HepG2 (cell line): ENCODE results near the gene CEP76. TPM values are rescaled to one million over a fixed set of nuclear protein-coding genes. Genes with fewer than 3 reads are reported as not detected.

Source experiments
- AKAP8 ChIP-seq: sonication (generic); formaldehyde crosslinking; IDR thresholded peaks from 2 replicates; pipeline ENCODE4 v1.5.1; 2020; ENCODE audit warnings: mild to moderate bottlenecking, missing genetic modification reagents
- CEBPZ ChIP-seq: IDR thresholded peaks from 2 replicates; pipeline ENCODE4 v1.6.1; 2012; ENCODE audit warnings: low read length, improper control_type of control experiment
- ELF3 ChIP-seq: IDR thresholded peaks from 2 replicates; pipeline ENCODE4 v1.6.1; 2016; ENCODE audit warnings: missing genetic modification reagents, missing compliant biosample characterization
- GATAD2A ChIP-seq: IDR thresholded peaks from 2 replicates; pipeline ENCODE4 v1.6.1; 2016
- HES4 ChIP-seq: sonication (generic); formaldehyde crosslinking; IDR thresholded peaks from 2 replicates; pipeline ENCODE4 v1.9.0; 2021; ENCODE audit warnings: mild to moderate bottlenecking, missing genetic modification reagents, borderline replicate concordance
- KLF13 ChIP-seq: sonication (generic); formaldehyde crosslinking; IDR thresholded peaks from 2 replicates; pipeline ENCODE4 v1.4.0; 2020; ENCODE audit warnings: mild to moderate bottlenecking, missing genetic modification reagents
- NKX3-1 ChIP-seq: sonication (generic); formaldehyde crosslinking; IDR thresholded peaks from 2 replicates; pipeline ENCODE4 v1.5.0; 2020; ENCODE audit warnings: missing genetic modification reagents
- PRDM4 ChIP-seq: sonication (generic); formaldehyde crosslinking; IDR thresholded peaks from 2 replicates; pipeline ENCODE4 v1.9.0; 2021; ENCODE audit warnings: missing genetic modification reagents, borderline replicate concordance
- PRPF4 ChIP-seq: fragments of 200-400 bp; formaldehyde crosslinking; IDR thresholded peaks from 2 replicates; pipeline ENCODE4 v1.6.1; 2016; ENCODE audit warnings: low read length, low read depth; ENCODE audit not compliant: poor library complexity, severe bottlenecking
- TRIM24 ChIP-seq: sonication (generic); formaldehyde crosslinking; IDR thresholded peaks from 2 replicates; pipeline ENCODE4 v1.8.0; 2022; ENCODE audit warnings: mild to moderate bottlenecking, missing genetic modification reagents
- ZFP36 ChIP-seq: fragments of 150-350 bp; IDR thresholded peaks from 2 replicates; pipeline ENCODE4 v1.6.1; 2018; ENCODE audit warnings: borderline replicate concordance, low read length, low read depth; ENCODE audit not compliant: partially characterized antibody
- ZFP37 ChIP-seq: sonication (generic); formaldehyde crosslinking; IDR thresholded peaks from 2 replicates; pipeline ENCODE4 v1.4.0; 2020; ENCODE audit warnings: missing genetic modification reagents, borderline replicate concordance
- ZFX ChIP-seq: sonication (generic); formaldehyde crosslinking; IDR thresholded peaks from 2 replicates; pipeline ENCODE4 v1.4.0; 2020; ENCODE audit warnings: mild to moderate bottlenecking, low read depth, missing genetic modification reagents, moderate library complexity
- ZMYM2 ChIP-seq: sonication (generic); formaldehyde crosslinking; IDR thresholded peaks from 2 replicates; pipeline ENCODE4 v1.8.0; 2022; ENCODE audit warnings: mild to moderate bottlenecking, missing genetic modification reagents
- ZNF234 ChIP-seq: sonication (generic); formaldehyde crosslinking; conservative IDR thresholded peaks from 2 replicates; pipeline ENCODE4 v1.5.1; 2020; ENCODE audit warnings: mild to moderate bottlenecking, missing genetic modification reagents
- ZNF34 ChIP-seq: sonication (generic); formaldehyde crosslinking; IDR thresholded peaks from 2 replicates; pipeline ENCODE4 v1.4.0; 2020; ENCODE audit warnings: mild to moderate bottlenecking, missing genetic modification reagents, borderline replicate concordance
- ZNF577 ChIP-seq: sonication (generic); formaldehyde crosslinking; IDR thresholded peaks from 2 replicates; pipeline ENCODE4 v1.4.0; 2020; ENCODE audit warnings: mild to moderate bottlenecking, low read depth, missing genetic modification reagents, borderline replicate concordance
- ZNF580 ChIP-seq: IDR thresholded peaks from 2 replicates; pipeline ENCODE4 v1.6.1; 2016; ENCODE audit warnings: low read depth, borderline replicate concordance
- ZNF777 ChIP-seq: sonication (generic); formaldehyde crosslinking; IDR thresholded peaks from 2 replicates; pipeline ENCODE4 v1.4.0; 2020; ENCODE audit warnings: missing genetic modification reagents
- polyA plus RNA-seq, 8 experiments: library from polyadenylated mRNA; depleted of rRNA in 3 of 8; stranded (reverse) in 7 of 8; unstranded in 1 of 8; fragments of >200 nt; fragmentation: Illumina TruSeq in 4 of 8; extraction: Trizol in 4 of 8; gene quantifications; 2 replicates each; pipeline versions ENCODE4 v1.2.1 to v1.2.3, GENCODE V29; 2011 to 2016; ENCODE audit warnings: low read depth in 4 of 8, missing spikeins in 1 of 8, mixed read lengths in 1 of 8; ENCODE audit not compliant: insufficient read depth in 1 of 8
- total RNA-seq, 5 experiments: library from RNA; depleted of rRNA; stranded (reverse); fragments of >200 nt; fragmentation: Illumina TruSeq; extraction: Trizol; gene quantifications; 2 replicates each; pipeline ENCODE4 v1.2.3, GENCODE V29; 2016; ENCODE audit warnings: low read depth in 1 of 5
- TF ChIP-seq, protein P1 (sequence below): sonication (generic); formaldehyde crosslinking; IDR thresholded peaks from 2 replicates; pipeline ENCODE4 v1.5.0; 2020; ENCODE audit warnings: mild to moderate bottlenecking, missing genetic modification reagents

CEP76 gene
- total and polyA plus RNA-seq, 2 of the 13 experiments (the other 11 are each of a cell fraction or from before 2014, with no cell fraction given), result 13.9 to 15.1 TPM

DNA sequence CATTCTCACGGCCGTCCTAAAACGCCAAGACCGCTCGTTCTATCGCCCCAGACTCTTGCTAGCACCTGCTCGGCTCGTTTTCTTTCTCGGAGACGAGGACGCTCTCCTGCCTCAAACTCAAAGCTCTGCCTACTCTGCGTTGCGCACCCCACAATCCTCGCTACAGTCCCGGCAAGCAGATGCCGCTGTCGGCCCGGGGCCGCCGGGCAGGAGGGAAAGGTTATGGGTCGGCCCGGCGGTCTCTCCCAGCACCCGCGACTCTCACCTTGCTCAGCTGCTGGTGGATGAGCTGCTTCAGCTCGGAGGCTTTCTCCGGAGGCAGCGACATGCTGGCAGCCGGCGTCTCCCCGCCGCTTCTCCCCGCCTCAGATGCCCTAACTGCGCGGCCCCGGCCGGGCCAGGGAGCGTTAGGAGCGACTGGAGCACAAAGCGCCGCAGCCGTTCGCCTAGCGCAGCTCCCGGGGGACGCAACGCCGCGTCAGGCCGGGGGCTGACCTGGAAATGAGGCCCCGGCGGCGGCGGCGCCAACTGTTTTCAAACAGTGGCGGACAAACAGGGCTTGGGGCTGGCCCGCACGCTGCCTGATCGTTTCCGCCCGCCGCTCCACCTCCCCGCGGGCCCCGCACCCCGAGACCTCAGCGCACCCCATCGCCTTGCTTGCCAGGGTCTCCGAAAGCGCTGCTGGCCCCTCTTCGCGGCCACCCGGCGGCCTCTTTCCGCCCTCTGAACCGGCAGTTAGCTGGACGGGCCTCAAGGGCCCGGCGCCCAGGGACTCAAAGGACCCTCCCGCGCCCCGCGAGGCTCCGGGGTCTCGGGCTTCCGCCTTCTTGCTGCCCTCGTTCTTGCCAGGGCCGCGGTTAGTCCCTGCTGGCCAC lies at the start of gene CEP76, which contains the start of gene PSMG2 (continued):
- TF ChIP-seq, protein P1, sequence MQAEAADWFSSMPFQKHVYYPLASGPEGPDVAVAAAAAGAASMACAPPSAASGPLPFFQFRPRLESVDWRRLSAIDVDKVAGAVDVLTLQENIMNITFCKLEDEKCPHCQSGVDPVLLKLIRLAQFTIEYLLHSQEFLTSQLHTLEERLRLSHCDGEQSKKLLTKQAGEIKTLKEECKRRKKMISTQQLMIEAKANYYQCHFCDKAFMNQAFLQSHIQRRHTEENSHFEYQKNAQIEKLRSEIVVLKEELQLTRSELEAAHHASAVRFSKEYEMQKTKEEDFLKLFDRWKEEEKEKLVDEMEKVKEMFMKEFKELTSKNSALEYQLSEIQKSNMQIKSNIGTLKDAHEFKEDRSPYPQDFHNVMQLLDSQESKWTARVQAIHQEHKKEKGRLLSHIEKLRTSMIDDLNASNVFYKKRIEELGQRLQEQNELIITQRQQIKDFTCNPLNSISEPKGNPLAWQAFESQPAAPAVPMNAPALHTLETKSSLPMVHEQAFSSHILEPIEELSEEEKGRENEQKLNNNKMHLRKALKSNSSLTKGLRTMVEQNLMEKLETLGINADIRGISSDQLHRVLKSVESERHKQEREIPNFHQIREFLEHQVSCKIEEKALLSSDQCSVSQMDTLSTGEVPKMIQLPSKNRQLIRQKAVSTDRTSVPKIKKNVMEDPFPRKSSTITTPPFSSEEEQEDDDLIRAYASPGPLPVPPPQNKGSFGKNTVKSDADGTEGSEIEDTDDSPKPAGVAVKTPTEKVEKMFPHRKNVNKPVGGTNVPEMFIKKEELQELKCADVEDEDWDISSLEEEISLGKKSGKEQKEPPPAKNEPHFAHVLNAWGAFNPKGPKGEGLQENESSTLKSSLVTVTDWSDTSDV (CRISPR knock-in tag), result 0 out of 2 replicates have a peak, but pooled peaks have one; percentile 15
- TF ChIP-seq ZNF580 (CRISPR knock-in tag) (no peak; the same call in 1 of the 2 replicates), TRIM24 (CRISPR knock-in tag) (no peak), KLF13 (CRISPR knock-in tag) (no peak; the same call in 1 of the 2 replicates), HES4 (no peak), ZNF234 (CRISPR knock-in tag) (no peak), ELF3 (CRISPR knock-in tag) (peak; percentile 71), AKAP8 (CRISPR knock-in tag) (peak; percentile 32; the same call in 1 of the 2 replicates), ZFP36 (no peak), ZFX (peak; percentile 85), GATAD2A (peak; percentile 48; the same call in 1 of the 2 replicates), NKX3-1 (CRISPR knock-in tag) (no peak), ZMYM2 (CRISPR knock-in tag) (no peak), ZFP37 (no peak), CEBPZ (no peak), PRDM4 (no peak), ZNF34 (no peak), ZNF577 (CRISPR knock-in tag) (no peak), PRPF4 (no peak), ZNF777 (CRISPR knock-in tag) (peak; percentile 28; the same call in 1 of the 2 replicates)
